ENCODE results near the gene ATP10B. TPM values are rescaled to one million over a fixed set of nuclear protein-coding genes. Genes with fewer than 3 reads are reported as not detected.
A peak's percentile ranks its signal among the peaks of the same experiment; 100 is the strongest.

ATP10B gene
- total RNA-seq, 1 experiment from 2014 or later, result not detected

- DNase-seq (ENCODE audit: low read depth), result no peak
These were observed 213.8 kb downstream of the ATP10B start for GRCh38 chr5:160638161-160638742.

- DNase-seq (ENCODE audit: low read depth), result no peak
These were observed 214.5 kb downstream of the ATP10B start for GRCh38 chr5:160637357-160638090.

DNA sequence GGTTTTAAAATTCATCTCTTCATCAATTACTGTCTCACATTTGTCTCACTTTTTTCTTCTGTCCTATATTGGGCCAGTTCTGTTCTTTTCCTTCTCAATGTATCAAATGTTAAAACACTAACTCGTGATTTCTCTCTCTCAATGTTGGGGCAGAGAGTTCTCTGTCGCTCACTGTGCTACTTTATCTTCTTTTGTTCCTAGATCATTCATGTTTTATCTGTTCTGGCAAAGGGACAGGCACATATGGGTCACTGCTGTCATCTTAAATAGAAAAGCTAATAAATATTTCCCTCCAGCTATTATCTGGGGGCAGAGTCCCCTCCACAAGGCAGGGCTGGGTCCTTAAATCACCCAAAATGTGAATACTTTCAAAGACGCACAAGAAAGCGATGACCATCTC, 216.3 kb downstream of the ATP10B start:
- no peak for DNase-seq (ENCODE audit: low read depth)

- DNase-seq (ENCODE audit: low read depth), result no peak
These were observed 217.0 kb downstream of the ATP10B start for GRCh38 chr5:160635046-160635445.

GRCh38 chr5:160629003-160629402, 223.0 kb downstream of the ATP10B start:
- no peak for DNase-seq (ENCODE audit: low read depth)

DNA sequence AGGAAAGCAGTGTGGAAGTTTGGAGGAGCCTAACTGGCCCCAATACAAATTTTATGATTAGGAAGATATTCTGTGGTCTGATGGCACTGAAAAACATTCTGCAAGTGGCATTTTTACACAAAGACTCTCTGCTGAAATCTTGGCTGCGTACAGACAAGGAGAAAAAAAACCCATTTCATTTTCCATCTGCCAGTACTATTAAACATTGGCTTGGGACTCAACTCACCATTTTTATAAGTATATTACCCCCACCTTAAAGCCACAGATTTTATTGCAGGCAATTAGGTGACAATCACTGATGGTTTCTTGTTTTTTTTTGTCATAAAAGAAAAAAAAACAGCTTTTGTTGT, 223.4 kb downstream of the ATP10B start:
- DNase-seq (ENCODE audit: low read depth), result no peak

DNA sequence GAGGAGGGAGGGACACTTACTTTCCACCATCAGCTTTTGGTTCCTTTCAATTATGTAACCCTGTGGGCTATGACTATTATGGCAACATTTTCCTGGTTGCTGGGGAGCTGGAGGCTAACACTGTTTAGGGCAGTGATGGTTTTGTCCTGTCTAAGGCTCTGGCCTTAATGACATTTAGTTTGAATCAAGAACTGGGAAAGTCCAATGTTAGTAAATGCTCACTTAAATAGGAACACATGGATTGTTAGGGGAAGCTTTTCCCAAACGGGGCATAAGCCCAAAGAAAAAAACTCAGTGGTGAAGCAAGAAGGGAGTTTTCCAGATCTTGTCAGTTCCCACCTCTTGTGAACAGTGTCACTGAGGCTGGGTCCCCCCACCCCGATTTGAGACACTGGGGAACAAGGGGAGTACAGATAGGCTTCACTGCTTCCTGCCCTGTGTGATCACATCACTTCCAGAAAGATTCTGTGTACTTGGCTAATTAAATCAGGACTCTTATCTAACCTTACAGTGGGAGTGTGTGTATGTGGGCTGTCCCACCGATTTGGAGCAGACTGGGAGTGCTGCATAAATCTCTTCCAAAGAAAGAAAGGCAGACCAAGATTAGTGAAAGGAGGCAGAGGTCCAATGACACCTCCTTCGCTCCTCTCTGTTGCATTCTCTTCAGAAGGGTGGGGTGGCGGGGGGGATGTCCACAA, 223.9 kb downstream of the ATP10B start:
- DNase-seq (ENCODE audit: low read depth), result no peak

GRCh38 chr5:160626322-160626721, 225.7 kb downstream of the ATP10B start:
- no peak for DNase-seq (ENCODE audit: low read depth)

GRCh38 chr5:160621526-160621925, 230.5 kb downstream of the ATP10B start:
- DNase-seq (ENCODE audit: low read depth), result no peak

GRCh38 chr5:160620401-160620800, 231.6 kb downstream of the ATP10B start:
- DNase-seq (ENCODE audit: low read depth), result no peak

- DNase-seq (ENCODE audit: low read depth), result no peak
These were observed 232.6 kb downstream of the ATP10B start for GRCh38 chr5:160619381-160619780.

GRCh38 chr5:160618286-160618685, 233.7 kb downstream of the ATP10B start:
- no peak for DNase-seq (ENCODE audit: low read depth)

DNA sequence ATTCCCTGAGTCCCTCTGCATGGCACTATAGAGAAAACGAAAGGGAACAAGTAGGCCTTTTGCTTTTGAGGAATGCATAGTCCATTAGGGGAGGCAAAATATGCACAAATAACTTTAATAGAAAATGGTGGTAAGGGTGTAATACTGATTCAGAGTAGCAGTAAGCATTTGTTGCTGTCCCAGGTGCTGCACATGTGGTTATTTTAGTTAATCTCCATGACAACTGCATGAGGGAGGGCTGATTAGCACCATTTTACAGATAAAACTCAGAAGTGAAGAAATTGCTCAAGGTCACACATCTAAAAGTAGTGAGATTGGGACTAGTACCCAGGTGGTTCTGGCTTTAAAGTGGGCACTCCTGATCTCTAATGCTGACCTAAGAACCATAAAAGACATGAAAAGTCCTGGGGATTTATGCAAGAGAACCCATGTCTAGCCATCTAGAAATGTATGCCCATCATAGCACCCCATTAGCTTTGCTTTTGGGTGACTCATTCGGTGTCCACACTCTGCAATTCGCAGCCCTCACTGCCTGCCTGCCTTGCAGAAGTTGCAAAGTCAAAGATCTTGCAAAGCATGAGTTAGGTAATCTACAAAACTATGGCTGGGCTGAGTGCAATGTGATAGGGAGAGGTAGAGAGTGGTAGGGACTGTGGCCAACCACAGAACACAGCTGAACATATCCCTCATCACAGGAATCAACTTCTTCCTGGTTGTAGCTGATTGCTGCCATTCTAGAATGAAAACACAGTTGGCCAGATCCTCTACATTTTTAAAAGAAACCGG, 235.1 kb downstream of the ATP10B start:
- no peak for DNase-seq (ENCODE audit: low read depth)

DNA sequence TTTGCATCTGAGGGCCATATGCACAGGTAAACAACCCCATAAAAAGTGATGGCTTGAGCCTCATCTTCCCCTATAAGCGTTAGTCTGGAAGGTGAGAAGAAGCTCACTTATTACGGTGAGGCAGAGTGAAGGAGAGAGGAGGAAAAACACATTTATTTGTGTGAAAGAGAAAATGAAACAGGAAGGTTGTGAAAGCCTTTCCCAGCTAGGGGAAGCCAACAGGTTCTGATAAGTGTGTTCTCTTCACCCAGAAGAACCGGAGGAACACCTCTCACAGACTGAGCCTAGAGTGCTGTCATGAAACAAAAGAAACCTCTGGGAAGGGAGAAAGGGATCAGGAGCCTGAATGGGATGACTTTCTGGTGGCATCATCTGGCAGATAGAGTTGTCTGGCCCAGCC, 237.9 kb downstream of the ATP10B start:
- no peak for DNase-seq (ENCODE audit: low read depth)

GRCh38 chr5:160605266-160605665, 246.7 kb downstream of the ATP10B start:
- no peak for DNase-seq (ENCODE audit: low read depth)

DNA sequence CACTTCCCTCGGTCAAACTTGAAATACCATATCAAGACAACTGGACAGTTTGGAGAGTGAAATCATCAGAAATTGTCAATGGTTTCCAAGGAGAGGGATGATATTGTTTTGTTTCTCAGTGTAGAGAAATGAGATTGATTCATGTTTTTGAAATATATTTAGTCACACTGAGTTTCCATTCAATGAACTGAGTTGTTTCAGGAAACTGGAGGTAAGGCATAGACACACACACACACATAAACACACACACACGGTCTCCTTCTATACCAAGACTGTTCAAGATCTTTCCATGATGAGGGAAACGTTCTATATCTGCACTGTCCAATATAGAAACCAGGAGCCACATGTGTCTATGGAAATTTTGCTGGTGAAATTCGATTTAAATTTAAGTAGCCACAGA, 247.5 kb downstream of the ATP10B start:
- no peak for DNase-seq (ENCODE audit: low read depth)

- no peak for DNase-seq (ENCODE audit: low read depth)
These were observed 249.3 kb downstream of the ATP10B start for GRCh38 chr5:160602744-160603143.

GRCh38 chr5:160601046-160601445, 251.0 kb downstream of the ATP10B start:
- DNase-seq (ENCODE audit: low read depth), result no peak

DNA sequence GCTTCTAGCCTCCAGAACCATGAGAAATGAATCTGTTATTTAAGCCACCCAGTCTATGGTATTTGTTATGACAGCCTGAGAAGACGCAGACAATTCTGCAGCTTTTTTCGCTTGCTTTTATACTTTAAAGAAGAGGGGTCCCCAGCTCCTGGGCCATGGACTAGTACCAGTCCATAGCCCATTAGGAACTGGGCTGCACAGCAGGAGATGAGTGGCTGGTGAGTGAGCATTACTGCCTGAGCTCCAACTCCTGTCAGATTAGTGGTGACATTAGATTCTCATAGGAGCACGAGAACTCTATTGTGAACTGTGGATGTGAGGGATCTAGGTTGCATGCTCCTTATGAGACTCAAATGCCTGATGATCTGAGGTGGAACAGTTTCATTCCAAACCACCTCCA, 278.7 kb downstream of the ATP10B start:
- DNase-seq (ENCODE audit: low read depth), result no peak

- DNase-seq (ENCODE audit: low read depth), result no peak
These were observed 284.8 kb downstream of the ATP10B start for GRCh38 chr5:160567031-160567705.

DNA sequence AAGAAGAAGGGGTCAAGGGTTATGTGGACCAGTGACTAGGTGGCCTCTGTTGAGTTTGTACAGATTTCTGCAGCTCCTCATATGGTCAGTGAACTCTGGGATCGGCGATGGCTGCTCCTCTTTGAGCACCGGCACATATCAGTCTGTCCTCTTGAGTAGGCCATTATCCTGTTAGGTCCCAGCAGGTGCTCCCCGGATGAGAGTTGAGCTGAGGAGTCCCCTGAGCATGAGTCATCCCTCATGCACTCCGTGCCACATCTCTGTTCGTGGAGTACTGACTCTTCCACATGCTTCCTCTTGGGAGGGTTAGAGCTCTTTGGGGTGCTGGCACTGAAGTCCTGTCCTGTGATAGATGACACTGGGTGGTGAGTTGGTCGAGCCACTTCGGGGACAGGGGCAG, 286.6 kb downstream of the ATP10B start:
- DNase-seq (ENCODE audit: low read depth), result peak; percentile 49

Data from HT1080 (cell line).